HepG2 (cell line): ENCODE data around the gene HDAC10. TPM values are rescaled to one million over a fixed set of nuclear protein-coding genes. Genes with fewer than 3 reads are reported as not detected.

Experiments used
- ATF2 ChIP-seq: sonication (generic); formaldehyde crosslinking; IDR thresholded peaks from 2 replicates; pipeline ENCODE4 v1.4.0; 2020; ENCODE audit warnings: missing genetic modification reagents
- CCAR2 ChIP-seq: fragments of 200-400 bp; formaldehyde crosslinking; optimal IDR thresholded peaks from 2 replicates; pipeline ENCODE3; 2018; ENCODE audit warnings: low read depth, mild to moderate bottlenecking, low read length, moderate library complexity
- ELF1 ChIP-seq: sonication (generic); formaldehyde crosslinking; IDR thresholded peaks from 2 replicates; pipeline ENCODE4 v1.4.0; 2020; ENCODE audit warnings: missing genetic modification reagents
- ETS1 ChIP-seq: sonication (generic); formaldehyde crosslinking; IDR thresholded peaks from 2 replicates; pipeline ENCODE4 v1.4.0; 2020; ENCODE audit warnings: missing genetic modification reagents
- HMG20B ChIP-seq: conservative IDR thresholded peaks from 2 replicates; pipeline ENCODE4 v1.6.1; 2016; ENCODE audit warnings: missing genetic modification reagents, missing compliant biosample characterization
- JUNB ChIP-seq: sonication (generic); formaldehyde crosslinking; IDR thresholded peaks from 2 replicates; pipeline ENCODE4 v1.8.0; 2022; ENCODE audit warnings: missing genetic modification reagents, mild to moderate bottlenecking, borderline replicate concordance
- NFATC3 ChIP-seq: sonication (generic); formaldehyde crosslinking; IDR thresholded peaks from 2 replicates; pipeline ENCODE4 v1.5.1; 2020; ENCODE audit warnings: mild to moderate bottlenecking, missing genetic modification reagents
- PATZ1 ChIP-seq: sonication (generic); formaldehyde crosslinking; IDR thresholded peaks from 2 replicates; pipeline ENCODE4 v1.4.0; 2020; ENCODE audit warnings: missing genetic modification reagents
- PRPF4 ChIP-seq: fragments of 200-400 bp; formaldehyde crosslinking; IDR thresholded peaks from 2 replicates; pipeline ENCODE4 v1.6.1; 2016; ENCODE audit warnings: low read length, low read depth; ENCODE audit not compliant: poor library complexity, severe bottlenecking
- PTBP1 ChIP-seq: fragments of 200-400 bp; formaldehyde crosslinking; IDR thresholded peaks from 2 replicates; pipeline ENCODE4 v1.6.1; 2018; ENCODE audit warnings: low read length, low read depth; ENCODE audit not compliant: poor library complexity, severe bottlenecking
- SALL2 ChIP-seq: sonication (generic); formaldehyde crosslinking; IDR thresholded peaks from 2 replicates; pipeline ENCODE4 v1.8.1; 2023; ENCODE audit warnings: mild to moderate bottlenecking, missing genetic modification reagents, inconsistent platforms
- SKI ChIP-seq: fragments of 450-650 bp; IDR thresholded peaks from one replicate; pipeline ENCODE4 v1.6.1; 2018; ENCODE audit warnings: mild to moderate bottlenecking; ENCODE audit not compliant: partially characterized antibody
- SNRNP70 ChIP-seq: fragments of 200-400 bp; formaldehyde crosslinking; IDR thresholded peaks from 2 replicates; pipeline ENCODE4 v1.6.1; 2017; ENCODE audit warnings: mild to moderate bottlenecking, low read depth, low read length, moderate library complexity
- ZBTB43 ChIP-seq: sonication (generic); formaldehyde crosslinking; conservative IDR thresholded peaks from 2 replicates; pipeline ENCODE4 v1.4.0; 2020; ENCODE audit warnings: missing genetic modification reagents
- ZBTB49 ChIP-seq: sonication (generic); formaldehyde crosslinking; IDR thresholded peaks from 2 replicates; pipeline ENCODE4 v1.4.0; 2020; ENCODE audit warnings: missing genetic modification reagents, borderline replicate concordance
- ZBTB7B ChIP-seq: sonication (generic); formaldehyde crosslinking; IDR thresholded peaks from 2 replicates; pipeline ENCODE4 v1.4.0; 2020; ENCODE audit warnings: missing genetic modification reagents
- ZC3H4 ChIP-seq: sonication (generic); formaldehyde crosslinking; IDR thresholded peaks from 2 replicates; pipeline ENCODE4 v1.4.0; 2020; ENCODE audit warnings: missing genetic modification reagents, borderline replicate concordance
- ZNF234 ChIP-seq: sonication (generic); formaldehyde crosslinking; conservative IDR thresholded peaks from 2 replicates; pipeline ENCODE4 v1.5.1; 2020; ENCODE audit warnings: mild to moderate bottlenecking, missing genetic modification reagents
- ZNF296 ChIP-seq: sonication (generic); formaldehyde crosslinking; conservative IDR thresholded peaks from 2 replicates; pipeline ENCODE4 v1.5.0; 2020; ENCODE audit warnings: mild to moderate bottlenecking, missing genetic modification reagents
- ZNF841 ChIP-seq: sonication (generic); formaldehyde crosslinking; IDR thresholded peaks from 2 replicates; pipeline ENCODE4 v1.8.1; 2023; ENCODE audit warnings: missing genetic modification reagents, borderline replicate concordance
- ZSCAN31 ChIP-seq: sonication (generic); formaldehyde crosslinking; IDR thresholded peaks from 2 replicates; pipeline ENCODE4 v1.5.0; 2020; ENCODE audit warnings: low read depth, mild to moderate bottlenecking, missing genetic modification reagents
- polyA plus RNA-seq, 8 experiments: library from polyadenylated mRNA; depleted of rRNA in 3 of 8; stranded (reverse) in 7 of 8; unstranded in 1 of 8; fragments of >200 nt; fragmentation: Illumina TruSeq in 4 of 8; extraction: Trizol in 4 of 8; gene quantifications; 2 replicates each; pipeline versions ENCODE4 v1.2.1 to v1.2.3, GENCODE V29; 2011 to 2016; ENCODE audit warnings: low read depth in 4 of 8, missing spikeins in 1 of 8, mixed read lengths in 1 of 8; ENCODE audit not compliant: insufficient read depth in 1 of 8
- total RNA-seq, 5 experiments: library from RNA; depleted of rRNA; stranded (reverse); fragments of >200 nt; fragmentation: Illumina TruSeq; extraction: Trizol; gene quantifications; 2 replicates each; pipeline ENCODE4 v1.2.3, GENCODE V29; 2016; ENCODE audit warnings: low read depth in 1 of 5

HDAC10 gene
- total and polyA plus RNA-seq, 2 of the 13 experiments (the other 11 are each of a cell fraction or from before 2014, with no cell fraction given), result 13.9 to 14.9 TPM

- TF ChIP-seq ZBTB49 (CRISPR knock-in tag) (peak; percentile 75; the same call in 1 of the 2 replicates), ZC3H4 (no peak), ZBTB43 (CRISPR knock-in tag) (peak; percentile 88), ETS1 (CRISPR knock-in tag) (peak; percentile 87), ZNF234 (no peak), ELF1 (CRISPR knock-in tag) (no peak), SKI (no peak), NFATC3 (CRISPR knock-in tag) (no peak), ZNF296 (CRISPR knock-in tag) (no peak), CCAR2 (no peak), ZNF841 (CRISPR knock-in tag) (no peak), JUNB (peak; percentile 43; the same call in 1 of the 2 replicates), ZBTB7B (CRISPR knock-in tag) (no peak), SNRNP70 (no peak), PATZ1 (peak; percentile 25; the same call in 1 of the 2 replicates), ZSCAN31 (CRISPR knock-in tag) (no peak; the same call in 1 of the 2 replicates), SALL2 (CRISPR knock-in tag) (peak; percentile 79; the same call in 1 of the 2 replicates), ATF2 (CRISPR knock-in tag) (peak; percentile 39; the same call in 1 of the 2 replicates), PRPF4 (no peak), HMG20B (CRISPR knock-in tag) (peak; percentile 53; the same call in 1 of the 2 replicates), PTBP1 (no peak)
These were observed 19.8 kb upstream of the HDAC10 start (continued) for GRCh38 chr22:50270666-50271394.
